Renal cortical epithelial cell (primary cell): ENCODE results near the gene LSM4. TPM values are rescaled to one million over a fixed set of nuclear protein-coding genes. Genes with fewer than 3 reads are reported as not detected.

ENCODE experiments used
- DNase-seq: peaks from one replicate; pipeline ENCODE4 v3.0.0-alpha.2; 2011; ENCODE audit warnings: low read depth
- total RNA-seq: library from RNA; depleted of rRNA; stranded (reverse); fragments of >200 nt; gene quantifications from 2 replicates; pipeline ENCODE4 v1.2.3, GENCODE V29; 2014

The LSM4 gene
- total RNA-seq, 1 donor from 2014 or later = 115 TPM

- DNase-seq = peak; percentile 9
Observed at GRCh38 chr19:18278521-18279265, 44.2 kb downstream of the LSM4 start.

GRCh38 chr19:18274781-18275356 lies 48.0 kb downstream of the LSM4 start:
- peak; percentile 80 for DNase-seq

GRCh38 chr19:18274219-18274780 lies 48.6 kb downstream of the LSM4 start, which contains the start of gene IQCN:
IQCN (minus strand) TSS chr19:18274452; CDS start chr19:18269478, 4,974 bp downstream.
- peak; percentile 40 for DNase-seq

GRCh38 chr19:18273561-18274218 lies 49.2 kb downstream of the LSM4 start:
- no peak for DNase-seq

- no peak for DNase-seq
Observed at GRCh38 chr19:18271433-18271841, 51.4 kb downstream of the LSM4 start.

- no peak for DNase-seq
Observed at GRCh38 chr19:18270326-18270725, 52.5 kb downstream of the LSM4 start.

- no peak for DNase-seq
Observed at GRCh38 chr19:18269070-18269723, 53.7 kb downstream of the LSM4 start.

- no peak for DNase-seq
Observed at GRCh38 chr19:18266771-18267686, 55.8 kb downstream of the LSM4 start.

- DNase-seq = no peak
Observed at GRCh38 chr19:18265582-18265981, 57.3 kb downstream of the LSM4 start.

- DNase-seq = no peak
Observed at GRCh38 chr19:18264971-18265540, 57.8 kb downstream of the LSM4 start.

GRCh38 chr19:18264137-18264854 lies 58.6 kb downstream of the LSM4 start:
- DNase-seq = no peak

GRCh38 chr19:18263324-18264136 lies 59.3 kb downstream of the LSM4 start:
- DNase-seq = no peak

GRCh38 chr19:18262917-18263316 lies 60.0 kb downstream of the LSM4 start:
- DNase-seq = no peak

- no peak for DNase-seq
Observed at GRCh38 chr19:18262144-18262543, 60.7 kb downstream of the LSM4 start.

- DNase-seq = no peak
Observed at GRCh38 chr19:18261474-18261873, 61.4 kb downstream of the LSM4 start.

- DNase-seq = no peak
Observed at GRCh38 chr19:18259893-18260292, 63.0 kb downstream of the LSM4 start.

GRCh38 chr19:18257503-18258470 lies 65.1 kb downstream of the LSM4 start:
- no peak for DNase-seq
